K562 (cell line): ENCODE results near the gene AGFG2. TPM values are rescaled to one million over a fixed set of nuclear protein-coding genes. Genes with fewer than 3 reads are reported as not detected.

Source experiments
- CBX8 ChIP-seq: fragments of 200-600 bp; sonication (generic); IDR thresholded peaks from 2 replicates; pipeline ENCODE4 v1.6.1; 2012; ENCODE audit warnings: borderline replicate concordance, mixed run types, low read depth, mild to moderate bottlenecking, moderate library complexity, mixed read lengths, low read length, control low read depth, inconsistent platforms; ENCODE audit not compliant: poor library complexity, severe bottlenecking; ENCODE audit errors: extremely low read depth
- CHCHD3 ChIP-seq: fragments of 250-450 bp; sonication (Bioruptor Pico); IDR thresholded peaks from 2 replicates; pipeline ENCODE4 v2.1.2; 2022; ENCODE audit warnings: mild to moderate bottlenecking
- GATAD2B ChIP-seq: fragments of 450-650 bp; IDR thresholded peaks from 2 replicates; pipeline ENCODE4 v1.6.1; 2017; ENCODE audit warnings: mild to moderate bottlenecking, borderline replicate concordance
- KLF13 ChIP-seq: fragments of 450-650 bp; IDR thresholded peaks from 2 replicates; pipeline ENCODE4 v1.6.1; 2016; ENCODE audit warnings: missing genetic modification characterization, low read depth, mild to moderate bottlenecking, missing compliant biosample characterization, moderate library complexity, borderline replicate concordance
- RNF2 ChIP-seq: sonication (generic); IDR thresholded peaks from 2 replicates; pipeline ENCODE4 v1.6.1; 2016
- RUNX1 ChIP-seq: sonication (generic); IDR thresholded peaks from 2 replicates; pipeline ENCODE4 v1.6.1; 2016; ENCODE audit warnings: antibody characterized with exemption, low read depth
- SAP30 ChIP-seq: fragments of 200-600 bp; sonication (generic); IDR thresholded peaks from 2 replicates; pipeline ENCODE4 v1.6.1; 2012; ENCODE audit warnings: borderline replicate concordance, low read depth, mild to moderate bottlenecking, moderate library complexity, low read length, control low read depth, inconsistent platforms; ENCODE audit not compliant: insufficient read depth, poor library complexity, severe bottlenecking
- SNIP1 ChIP-seq: fragments of 450-650 bp; IDR thresholded peaks from 2 replicates; pipeline ENCODE4 v1.7.1; 2017; ENCODE audit warnings: low read depth, mild to moderate bottlenecking
- SP1 ChIP-seq: sonication (generic); formaldehyde crosslinking; IDR thresholded peaks from 2 replicates; pipeline ENCODE4 v1.8.1; 2022; ENCODE audit warnings: mild to moderate bottlenecking, missing genetic modification reagents
- TCF3 ChIP-seq: sonication (generic); formaldehyde crosslinking; IDR thresholded peaks from 2 replicates; pipeline ENCODE4 v1.4.0; 2020; ENCODE audit warnings: mild to moderate bottlenecking, missing genetic modification reagents
- ZBTB1 ChIP-seq: sonication (generic); formaldehyde crosslinking; IDR thresholded peaks from 2 replicates; pipeline ENCODE4 v1.8.1; 2023; ENCODE audit warnings: missing genetic modification reagents, low read depth, mild to moderate bottlenecking, borderline replicate concordance
- ZC3H4 ChIP-seq: sonication (generic); formaldehyde crosslinking; IDR thresholded peaks from 2 replicates; pipeline ENCODE4 v1.9.0; 2021; ENCODE audit warnings: missing genetic modification reagents, borderline replicate concordance
- ZKSCAN8 ChIP-seq: fragments of 200-800 bp; sonication (Bioruptor generic); IDR thresholded peaks from 2 replicates; pipeline ENCODE4 v1.6.1; 2016; ENCODE audit warnings: missing genetic modification characterization, missing compliant biosample characterization
- ZNF124 ChIP-seq: sonication (generic); formaldehyde crosslinking; IDR thresholded peaks from 2 replicates; pipeline ENCODE4 v1.8.1; 2022; ENCODE audit warnings: missing genetic modification reagents
- ZNF282 ChIP-seq: sonication (generic); formaldehyde crosslinking; IDR thresholded peaks from 2 replicates; pipeline ENCODE4 v1.8.1; 2023; ENCODE audit warnings: missing genetic modification reagents
- polyA plus RNA-seq, 8 experiments: library from polyadenylated mRNA; depleted of rRNA in 4 of 8; stranded (reverse) in 5 of 8; unstranded in 3 of 8; fragments of >200 nt; fragmentation: Nextera tagmentation in 2 of 8; fragmentation: Illumina TruSeq in 1 of 8; extraction: Ambion mirVana in 2 of 8; extraction: Trizol in 1 of 8; gene quantifications; 2 replicates each; pipeline versions ENCODE4 v1.2.1 to v1.2.3, GENCODE V29; 2011 to 2014; ENCODE audit warnings: inconsistent platforms in 1 of 8, missing spikeins in 1 of 8
- total RNA-seq, 7 experiments: library from RNA; depleted of rRNA in 6 of 7; stranded (reverse); fragments of >200 nt in 6 of 7; fragmentation: Illumina TruSeq in 2 of 7; extraction: Trizol in 2 of 7; gene quantifications; 2 replicates each; pipeline versions ENCODE4 v1.2.1 to v1.2.3, GENCODE V29; 2011 to 2021; ENCODE audit warnings: low replicate concordance in 1 of 7
- TF ChIP-seq, protein P1 (sequence below): fragments of 200-600 bp; sonication (generic); IDR thresholded peaks from one replicate; pipeline ENCODE4 v1.6.1; 2012; ENCODE audit warnings: mild to moderate bottlenecking, low read depth, low read length, inconsistent platforms

Gene AGFG2
- total and polyA plus RNA-seq, 9 of the 15 experiments (the other 6 are each of a cell fraction or from before 2014, with no cell fraction given): 0.31 to 23.1 (median 6.5) TPM

DNA sequence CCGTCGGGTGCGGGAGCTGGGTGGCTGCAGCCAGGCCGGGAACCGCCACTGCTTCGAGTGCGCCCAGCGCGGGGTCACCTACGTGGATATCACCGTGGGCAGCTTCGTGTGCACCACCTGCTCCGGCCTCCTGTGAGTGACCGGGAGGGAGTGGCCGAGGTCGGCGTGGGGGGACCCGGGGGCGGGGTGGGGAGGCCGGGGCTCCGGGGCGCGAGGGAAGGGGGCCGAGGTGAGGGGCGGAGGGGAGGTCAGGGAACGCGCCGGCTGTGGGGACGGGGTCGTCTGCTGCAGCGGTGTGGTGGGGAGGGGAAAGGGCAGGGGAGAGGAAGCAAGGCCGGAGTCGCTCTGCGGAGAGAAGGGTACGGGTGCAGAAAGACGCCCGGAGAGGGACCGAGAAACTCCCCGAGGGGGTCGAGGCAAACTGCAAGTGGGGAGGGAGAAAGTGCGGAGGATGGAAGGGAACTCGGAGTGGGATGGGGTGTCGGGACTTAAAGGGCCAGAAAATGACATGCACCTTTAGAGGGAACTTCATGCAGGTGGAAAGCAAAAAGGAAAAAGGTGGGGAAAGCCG is 518 bp downstream of the AGFG2 start (continued):
- TF ChIP-seq KLF13 (tag) (no peak), SAP30 (no peak), ZKSCAN8 (no peak), CBX8 (no peak), SNIP1 (no peak), RUNX1 (no peak), RNF2 (no peak), ZNF124 (CRISPR knock-in tag) (no peak), TCF3 (CRISPR knock-in tag) (no peak), GATAD2B (no peak), ZBTB1 (CRISPR knock-in tag) (peak; percentile 60; the same call in 1 of the 2 replicates), ZNF282 (CRISPR knock-in tag) (no peak), SP1 (no peak), ZC3H4 (CRISPR knock-in tag) (no peak), CHCHD3 (CRISPR knock-in tag) (no peak)
- TF ChIP-seq, protein P1, sequence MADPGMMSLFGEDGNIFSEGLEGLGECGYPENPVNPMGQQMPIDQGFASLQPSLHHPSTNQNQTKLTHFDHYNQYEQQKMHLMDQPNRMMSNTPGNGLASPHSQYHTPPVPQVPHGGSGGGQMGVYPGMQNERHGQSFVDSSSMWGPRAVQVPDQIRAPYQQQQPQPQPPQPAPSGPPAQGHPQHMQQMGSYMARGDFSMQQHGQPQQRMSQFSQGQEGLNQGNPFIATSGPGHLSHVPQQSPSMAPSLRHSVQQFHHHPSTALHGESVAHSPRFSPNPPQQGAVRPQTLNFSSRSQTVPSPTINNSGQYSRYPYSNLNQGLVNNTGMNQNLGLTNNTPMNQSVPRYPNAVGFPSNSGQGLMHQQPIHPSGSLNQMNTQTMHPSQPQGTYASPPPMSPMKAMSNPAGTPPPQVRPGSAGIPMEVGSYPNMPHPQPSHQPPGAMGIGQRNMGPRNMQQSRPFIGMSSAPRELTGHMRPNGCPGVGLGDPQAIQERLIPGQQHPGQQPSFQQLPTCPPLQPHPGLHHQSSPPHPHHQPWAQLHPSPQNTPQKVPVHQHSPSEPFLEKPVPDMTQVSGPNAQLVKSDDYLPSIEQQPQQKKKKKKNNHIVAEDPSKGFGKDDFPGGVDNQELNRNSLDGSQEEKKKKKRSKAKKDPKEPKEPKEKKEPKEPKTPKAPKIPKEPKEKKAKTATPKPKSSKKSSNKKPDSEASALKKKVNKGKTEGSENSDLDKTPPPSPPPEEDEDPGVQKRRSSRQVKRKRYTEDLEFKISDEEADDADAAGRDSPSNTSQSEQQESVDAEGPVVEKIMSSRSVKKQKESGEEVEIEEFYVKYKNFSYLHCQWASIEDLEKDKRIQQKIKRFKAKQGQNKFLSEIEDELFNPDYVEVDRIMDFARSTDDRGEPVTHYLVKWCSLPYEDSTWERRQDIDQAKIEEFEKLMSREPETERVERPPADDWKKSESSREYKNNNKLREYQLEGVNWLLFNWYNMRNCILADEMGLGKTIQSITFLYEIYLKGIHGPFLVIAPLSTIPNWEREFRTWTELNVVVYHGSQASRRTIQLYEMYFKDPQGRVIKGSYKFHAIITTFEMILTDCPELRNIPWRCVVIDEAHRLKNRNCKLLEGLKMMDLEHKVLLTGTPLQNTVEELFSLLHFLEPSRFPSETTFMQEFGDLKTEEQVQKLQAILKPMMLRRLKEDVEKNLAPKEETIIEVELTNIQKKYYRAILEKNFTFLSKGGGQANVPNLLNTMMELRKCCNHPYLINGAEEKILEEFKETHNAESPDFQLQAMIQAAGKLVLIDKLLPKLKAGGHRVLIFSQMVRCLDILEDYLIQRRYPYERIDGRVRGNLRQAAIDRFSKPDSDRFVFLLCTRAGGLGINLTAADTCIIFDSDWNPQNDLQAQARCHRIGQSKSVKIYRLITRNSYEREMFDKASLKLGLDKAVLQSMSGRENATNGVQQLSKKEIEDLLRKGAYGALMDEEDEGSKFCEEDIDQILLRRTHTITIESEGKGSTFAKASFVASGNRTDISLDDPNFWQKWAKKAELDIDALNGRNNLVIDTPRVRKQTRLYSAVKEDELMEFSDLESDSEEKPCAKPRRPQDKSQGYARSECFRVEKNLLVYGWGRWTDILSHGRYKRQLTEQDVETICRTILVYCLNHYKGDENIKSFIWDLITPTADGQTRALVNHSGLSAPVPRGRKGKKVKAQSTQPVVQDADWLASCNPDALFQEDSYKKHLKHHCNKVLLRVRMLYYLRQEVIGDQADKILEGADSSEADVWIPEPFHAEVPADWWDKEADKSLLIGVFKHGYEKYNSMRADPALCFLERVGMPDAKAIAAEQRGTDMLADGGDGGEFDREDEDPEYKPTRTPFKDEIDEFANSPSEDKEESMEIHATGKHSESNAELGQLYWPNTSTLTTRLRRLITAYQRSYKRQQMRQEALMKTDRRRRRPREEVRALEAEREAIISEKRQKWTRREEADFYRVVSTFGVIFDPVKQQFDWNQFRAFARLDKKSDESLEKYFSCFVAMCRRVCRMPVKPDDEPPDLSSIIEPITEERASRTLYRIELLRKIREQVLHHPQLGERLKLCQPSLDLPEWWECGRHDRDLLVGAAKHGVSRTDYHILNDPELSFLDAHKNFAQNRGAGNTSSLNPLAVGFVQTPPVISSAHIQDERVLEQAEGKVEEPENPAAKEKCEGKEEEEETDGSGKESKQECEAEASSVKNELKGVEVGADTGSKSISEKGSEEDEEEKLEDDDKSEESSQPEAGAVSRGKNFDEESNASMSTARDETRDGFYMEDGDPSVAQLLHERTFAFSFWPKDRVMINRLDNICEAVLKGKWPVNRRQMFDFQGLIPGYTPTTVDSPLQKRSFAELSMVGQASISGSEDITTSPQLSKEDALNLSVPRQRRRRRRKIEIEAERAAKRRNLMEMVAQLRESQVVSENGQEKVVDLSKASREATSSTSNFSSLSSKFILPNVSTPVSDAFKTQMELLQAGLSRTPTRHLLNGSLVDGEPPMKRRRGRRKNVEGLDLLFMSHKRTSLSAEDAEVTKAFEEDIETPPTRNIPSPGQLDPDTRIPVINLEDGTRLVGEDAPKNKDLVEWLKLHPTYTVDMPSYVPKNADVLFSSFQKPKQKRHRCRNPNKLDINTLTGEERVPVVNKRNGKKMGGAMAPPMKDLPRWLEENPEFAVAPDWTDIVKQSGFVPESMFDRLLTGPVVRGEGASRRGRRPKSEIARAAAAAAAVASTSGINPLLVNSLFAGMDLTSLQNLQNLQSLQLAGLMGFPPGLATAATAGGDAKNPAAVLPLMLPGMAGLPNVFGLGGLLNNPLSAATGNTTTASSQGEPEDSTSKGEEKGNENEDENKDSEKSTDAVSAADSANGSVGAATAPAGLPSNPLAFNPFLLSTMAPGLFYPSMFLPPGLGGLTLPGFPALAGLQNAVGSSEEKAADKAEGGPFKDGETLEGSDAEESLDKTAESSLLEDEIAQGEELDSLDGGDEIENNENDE: no peak
